CD4-positive, alpha-beta T cell treated with Interleukin-15 for 1 hour (primary cell): ENCODE results near the gene HARS1.
"Not testable (repeated sequence)": the region's sequence is repeated elsewhere in the genome, so short reads cannot be mapped to it uniquely, and the experiment has no call there.

Experiments
- DNase-seq: peaks from one replicate; pipeline ENCODE4 v3.0.0-alpha.2; 2020

The HARS1 gene

GRCh38 chr5:140690941-140691924, at the start of gene HARS1, which contains the start of gene HARS2:
Gene HARS1, minus strand, starts transcription at chr5:140691370. Its CDS starts 66 bp downstream, at chr5:140691304.
Gene HARS2, plus strand, starts transcription at chr5:140691455. Its CDS starts 194 bp downstream, at chr5:140691649.
- peak; percentile 86 for DNase-seq

- no peak for DNase-seq
Measured at GRCh38 chr5:140737486-140737885, 46.3 kb upstream of the HARS1 start.

- DNase-seq, result no peak
Measured at GRCh38 chr5:140734354-140734753, 43.2 kb upstream of the HARS1 start.

GRCh38 chr5:140733098-140733497, 41.9 kb upstream of the HARS1 start:
- DNase-seq, result no peak

- peak; percentile 66 for DNase-seq
Measured at GRCh38 chr5:140725799-140726471, 34.8 kb upstream of the HARS1 start.

GRCh38 chr5:140721395-140721794, 30.2 kb upstream of the HARS1 start:
- DNase-seq, result not testable (repeated sequence)

- not testable (repeated sequence) for DNase-seq
Measured at GRCh38 chr5:140720738-140721137, 29.6 kb upstream of the HARS1 start.

- DNase-seq, result no peak
Measured at GRCh38 chr5:140718266-140718592, 27.1 kb upstream of the HARS1 start.

- not testable (repeated sequence) for DNase-seq
Measured at GRCh38 chr5:140716238-140716637, 25.1 kb upstream of the HARS1 start.

GRCh38 chr5:140713562-140714094, 22.5 kb upstream of the HARS1 start:
- DNase-seq, result no peak

GRCh38 chr5:140711794-140712193, 20.6 kb upstream of the HARS1 start:
- DNase-seq, result no peak

GRCh38 chr5:140710899-140711552, 19.9 kb upstream of the HARS1 start:
- peak; percentile 87 for DNase-seq

- not testable (repeated sequence) for DNase-seq
Measured at GRCh38 chr5:140708787-140709186, 17.6 kb upstream of the HARS1 start.

GRCh38 chr5:140707812-140708211, 16.6 kb upstream of the HARS1 start:
- no peak for DNase-seq

- peak; percentile 96 for DNase-seq
Measured at GRCh38 chr5:140700177-140701144, 9.3 kb upstream of the HARS1 start, which contains the start of gene ZMAT2. Gene ZMAT2, plus strand, starts transcription at chr5:140700447. Its CDS starts 14 bp downstream, at chr5:140700461.

GRCh38 chr5:140696891-140697492, 5.8 kb upstream of the HARS1 start:
- DNase-seq, result no peak

GRCh38 chr5:140694276-140694675, 3.1 kb upstream of the HARS1 start:
- no peak for DNase-seq

GRCh38 chr5:140690376-140690932, 716 bp downstream of the HARS1 start:
- DNase-seq, result no peak

- no peak for DNase-seq
Measured at GRCh38 chr5:140678993-140679392, 12.2 kb downstream of the HARS1 start.

GRCh38 chr5:140677947-140678346, 13.2 kb downstream of the HARS1 start:
- DNase-seq, result no peak

- DNase-seq, result no peak
Measured at GRCh38 chr5:140674629-140675028, 16.5 kb downstream of the HARS1 start.
